ENCODE measurements around the gene TRIM44.

DNA sequence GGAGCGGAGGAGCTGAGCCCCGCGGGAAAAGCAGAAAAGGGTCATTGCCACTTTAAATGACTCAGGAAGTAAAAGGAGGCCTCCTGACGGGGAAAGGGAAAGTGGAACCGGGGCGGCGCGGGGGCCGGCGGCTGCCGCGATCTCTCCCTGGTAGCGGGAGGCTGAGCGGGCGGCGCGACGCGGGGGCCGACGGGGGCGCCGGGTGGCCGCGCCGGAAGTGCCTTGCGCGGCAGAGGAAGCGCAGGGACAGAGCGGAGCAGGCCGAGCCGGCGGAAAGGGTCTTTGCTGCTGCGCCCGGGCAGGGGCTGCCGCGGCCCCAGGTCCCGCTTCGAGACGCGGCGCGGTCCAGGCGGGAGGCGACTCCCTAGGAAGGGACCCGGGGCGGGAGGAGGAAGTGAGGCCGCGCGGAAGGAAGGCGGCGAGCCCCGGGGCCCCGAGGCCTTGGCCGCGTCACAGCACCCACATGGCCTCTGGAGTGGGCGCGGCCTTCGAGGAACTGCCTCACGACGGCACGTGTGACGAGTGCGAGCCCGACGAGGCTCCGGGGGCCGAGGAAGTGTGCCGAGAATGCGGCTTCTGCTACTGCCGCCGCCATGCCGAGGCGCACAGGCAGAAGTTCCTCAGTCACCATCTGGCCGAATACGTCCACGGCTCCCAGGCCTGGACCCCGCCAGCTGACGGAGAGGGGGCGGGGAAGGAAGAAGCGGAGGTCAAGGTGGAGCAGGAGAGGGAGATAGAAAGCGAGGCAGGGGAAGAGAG is at the start of gene TRIM44:
- TF ChIP-seq, protein P1, sequence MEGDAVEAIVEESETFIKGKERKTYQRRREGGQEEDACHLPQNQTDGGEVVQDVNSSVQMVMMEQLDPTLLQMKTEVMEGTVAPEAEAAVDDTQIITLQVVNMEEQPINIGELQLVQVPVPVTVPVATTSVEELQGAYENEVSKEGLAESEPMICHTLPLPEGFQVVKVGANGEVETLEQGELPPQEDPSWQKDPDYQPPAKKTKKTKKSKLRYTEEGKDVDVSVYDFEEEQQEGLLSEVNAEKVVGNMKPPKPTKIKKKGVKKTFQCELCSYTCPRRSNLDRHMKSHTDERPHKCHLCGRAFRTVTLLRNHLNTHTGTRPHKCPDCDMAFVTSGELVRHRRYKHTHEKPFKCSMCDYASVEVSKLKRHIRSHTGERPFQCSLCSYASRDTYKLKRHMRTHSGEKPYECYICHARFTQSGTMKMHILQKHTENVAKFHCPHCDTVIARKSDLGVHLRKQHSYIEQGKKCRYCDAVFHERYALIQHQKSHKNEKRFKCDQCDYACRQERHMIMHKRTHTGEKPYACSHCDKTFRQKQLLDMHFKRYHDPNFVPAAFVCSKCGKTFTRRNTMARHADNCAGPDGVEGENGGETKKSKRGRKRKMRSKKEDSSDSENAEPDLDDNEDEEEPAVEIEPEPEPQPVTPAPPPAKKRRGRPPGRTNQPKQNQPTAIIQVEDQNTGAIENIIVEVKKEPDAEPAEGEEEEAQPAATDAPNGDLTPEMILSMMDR (IDR thresholded peaks at IDR 0.05 in 2 of 3, conservative IDR thresholded peaks at IDR 0.05 in 1 of 3; ENCODE audit: borderline replicate concordance in 1 of 3, insufficient read depth in 1 of 3, low read depth in 2 of 3, low read length in 2 of 3): no peak
- TF ChIP-seq EGR1 (IDR thresholded peaks at IDR 0.05; ENCODE audit: low read depth): no peak; the same call in 1 of the 2 replicates
- TF ChIP-seq YY1 (IDR thresholded peaks at IDR 0.05; ENCODE audit: extremely low read depth, insufficient replicate concordance, low read depth, low read length): no peak
- no peak for TF ChIP-seq RAD21 (IDR thresholded peaks at IDR 0.05; ENCODE audit: low read depth)
- TF ChIP-seq JUND (IDR thresholded peaks at IDR 0.05): no peak
- peak; percentile 98 for TF ChIP-seq ZFX (IDR thresholded peaks at IDR 0.05)
- no peak for TF ChIP-seq EZH2 (IDR thresholded peaks at IDR 0.05)
- no peak for TF ChIP-seq SIN3A (IDR thresholded peaks at IDR 0.05; ENCODE audit: low read depth)

Data from HCT116 (cell line).